Stimulated activated CD4-positive, alpha-beta T cell treated with anti-CD3 and anti-CD28 coated beads, Interleukin-12 subunit alpha, Interleukin-12 subunit beta, amount 100 ng/mL, for 24 hours (primary cell): Measurements from ENCODE around the gene ALOX12B.

Experiments
- DNase-seq, 2 experiments: peaks; one replicate each; pipeline ENCODE4 v3.0.0-alpha.2; 2020; ENCODE audit warnings: low read depth in 2 of 2

The ALOX12B gene

GRCh38 chr17:8087075-8087951, at the start of gene ALOX12B:
ALOX12B (minus strand) TSS chr17:8087716; CDS start chr17:8087442, 274 bp downstream.
- no peak for DNase-seq

- no peak for DNase-seq
Measured at GRCh38 chr17:8133941-8134340, 46.4 kb upstream of the ALOX12B start.

- no peak for DNase-seq
Measured at GRCh38 chr17:8133399-8133798, 45.9 kb upstream of the ALOX12B start.

- no peak for DNase-seq
Measured at GRCh38 chr17:8131844-8132441, 44.4 kb upstream of the ALOX12B start.

GRCh38 chr17:8128125-8128784, 40.7 kb upstream of the ALOX12B start:
- no peak for DNase-seq

GRCh38 chr17:8126491-8127066, 39.1 kb upstream of the ALOX12B start:
- no peak for DNase-seq

GRCh38 chr17:8125947-8126490, 38.5 kb upstream of the ALOX12B start:
- no peak for DNase-seq

GRCh38 chr17:8125154-8125946, 37.8 kb upstream of the ALOX12B start:
- peak; percentile 92 for DNase-seq

- no peak for DNase-seq
Measured at GRCh38 chr17:8124350-8125153, 37.0 kb upstream of the ALOX12B start.

- DNase-seq: no peak
Measured at GRCh38 chr17:8123695-8124349, 36.3 kb upstream of the ALOX12B start, which contains the start of gene HES7. HES7 (minus strand) TSS chr17:8124106; CDS start chr17:8124084, 22 bp downstream.

- DNase-seq: no peak
Measured at GRCh38 chr17:8122924-8123694, 35.6 kb upstream of the ALOX12B start.

GRCh38 chr17:8122422-8122923, 35.0 kb upstream of the ALOX12B start:
- no peak for DNase-seq

- DNase-seq: no peak
Measured at GRCh38 chr17:8121681-8122421, 34.3 kb upstream of the ALOX12B start.

GRCh38 chr17:8121407-8121680, 33.8 kb upstream of the ALOX12B start:
- no peak for DNase-seq

GRCh38 chr17:8120520-8121406, 33.2 kb upstream of the ALOX12B start:
- peak; percentile 78 to 84 for DNase-seq

- DNase-seq: peak; percentile 91 to 94
Measured at GRCh38 chr17:8119581-8120519, 32.3 kb upstream of the ALOX12B start.
